Stimulated activated CD4-positive, alpha-beta T cell treated with anti-CD3 and anti-CD28 coated beads, Interleukin-1b, Interleukin-23, amount 100 ng/mL, for 1 hour (primary cell): ENCODE measurements around the gene ERICH3.
"Not testable (repeated sequence)": the region's sequence is repeated elsewhere in the genome, so short reads cannot be mapped to it uniquely, and the experiment has no call there.

Experiments
- DNase-seq, 2 donors: peaks; one replicate each; pipeline ENCODE4 v3.0.0-alpha.2; 2020; ENCODE audit warnings: low read depth in 2 of 2

Gene ERICH3

DNA sequence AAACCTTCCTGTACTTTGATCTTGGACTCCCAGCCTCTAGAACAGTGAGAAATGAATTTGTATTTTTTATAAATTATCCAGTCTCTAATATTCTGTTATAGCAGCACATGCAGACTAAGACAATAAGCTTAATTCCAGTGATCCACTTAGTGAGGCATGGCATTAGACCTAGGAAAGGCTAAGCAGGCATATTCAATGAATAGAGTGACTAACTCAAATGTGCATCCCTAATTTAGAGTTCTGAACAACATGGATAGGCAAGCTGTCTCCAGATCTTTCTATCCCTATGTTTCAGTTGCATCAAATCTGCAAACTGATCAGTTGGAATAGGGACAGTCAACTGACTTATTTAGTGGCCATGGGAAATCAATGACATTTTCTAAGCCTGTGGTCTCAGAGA lies 4.3 kb upstream of the ERICH3 start:
- no peak for DNase-seq

DNA sequence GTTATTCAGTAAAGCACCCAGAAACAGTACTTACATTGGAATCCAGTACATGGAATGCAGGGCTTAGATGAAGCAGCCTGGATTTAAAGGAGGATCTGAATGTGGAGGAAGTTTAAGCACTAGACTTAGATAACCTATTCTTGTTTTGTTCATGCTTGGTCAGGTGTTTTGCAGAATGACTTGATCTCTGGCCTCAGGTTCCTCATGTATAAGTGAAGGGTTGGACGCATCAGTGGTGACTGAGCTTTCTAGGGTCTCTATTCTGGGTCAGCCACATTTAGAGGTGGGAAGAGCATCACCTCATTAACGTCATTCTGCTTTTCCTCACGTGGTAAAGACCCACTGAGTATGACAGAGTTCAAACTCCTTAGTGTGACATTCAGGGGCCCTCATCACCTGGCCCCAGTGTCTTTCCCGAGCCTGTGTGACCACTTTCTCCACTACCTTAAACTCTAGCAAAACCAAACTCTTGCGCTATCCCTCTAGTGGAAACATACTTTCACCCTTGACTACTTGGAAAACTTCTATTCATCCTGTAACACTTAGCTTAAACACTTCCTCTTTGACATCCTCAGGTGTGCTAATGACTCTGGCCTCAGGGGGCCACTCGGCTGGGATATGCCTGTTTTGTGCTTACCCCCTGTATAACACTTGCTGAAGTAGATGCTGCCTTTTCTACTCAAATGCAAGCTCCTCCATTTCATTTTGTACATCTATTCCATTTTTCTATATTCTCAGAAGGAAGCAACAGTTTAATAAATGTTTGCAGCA lies 871 bp upstream of the ERICH3 start:
- DNase-seq: no peak

DNA sequence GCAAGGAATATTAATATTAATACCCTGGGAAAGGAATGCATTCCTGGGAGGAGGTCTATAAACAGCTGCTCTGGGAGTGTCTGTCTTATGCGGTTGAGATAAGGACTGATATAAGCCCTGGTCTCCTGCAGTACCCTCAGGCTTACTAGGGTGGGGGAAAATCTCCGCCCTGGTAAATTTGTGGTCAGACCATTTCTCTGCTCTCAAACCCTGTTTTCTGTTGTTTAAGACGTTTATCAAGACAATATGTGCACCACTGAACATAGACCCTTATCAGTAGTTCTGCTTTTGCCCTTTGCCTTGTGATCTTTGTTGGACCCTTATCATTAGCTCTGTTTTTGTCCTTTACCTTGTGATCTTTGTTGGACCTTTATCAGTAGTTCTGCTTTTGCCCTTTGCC lies 2.7 kb downstream of the ERICH3 start:
- not testable (repeated sequence) for DNase-seq

GRCh38 chr1:74654708-74655107 lies 18.9 kb downstream of the ERICH3 start:
- no peak for DNase-seq

GRCh38 chr1:74652711-74653139 lies 20.9 kb downstream of the ERICH3 start:
- DNase-seq: no peak

- DNase-seq: no peak
These were observed 23.0 kb downstream of the ERICH3 start for GRCh38 chr1:74650561-74650960.

DNA sequence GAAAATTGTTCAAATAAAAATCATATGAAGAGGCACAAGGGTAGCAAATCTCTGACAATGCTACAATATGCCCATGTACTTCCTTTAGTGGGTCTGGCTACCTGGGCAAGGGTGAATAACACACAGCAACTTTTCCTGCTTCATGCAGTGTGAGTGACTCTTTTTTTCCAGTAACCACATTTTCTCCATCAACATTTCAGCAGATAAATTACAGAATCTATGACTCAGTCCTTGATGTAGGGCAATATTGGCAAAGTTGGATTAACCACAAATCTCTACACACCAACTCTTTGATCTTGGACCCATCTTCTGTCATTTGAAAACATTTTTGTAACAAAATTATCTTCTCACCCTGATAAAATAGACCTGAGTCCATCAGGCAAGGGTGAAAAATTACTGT lies 31.7 kb downstream of the ERICH3 start:
- no peak for DNase-seq

GRCh38 chr1:74641161-74641560 lies 32.4 kb downstream of the ERICH3 start:
- DNase-seq: no peak

- DNase-seq: no peak
These were observed 36.3 kb downstream of the ERICH3 start for GRCh38 chr1:74637296-74637695.

- no peak for DNase-seq
These were observed 44.3 kb downstream of the ERICH3 start for GRCh38 chr1:74629283-74629682.

DNA sequence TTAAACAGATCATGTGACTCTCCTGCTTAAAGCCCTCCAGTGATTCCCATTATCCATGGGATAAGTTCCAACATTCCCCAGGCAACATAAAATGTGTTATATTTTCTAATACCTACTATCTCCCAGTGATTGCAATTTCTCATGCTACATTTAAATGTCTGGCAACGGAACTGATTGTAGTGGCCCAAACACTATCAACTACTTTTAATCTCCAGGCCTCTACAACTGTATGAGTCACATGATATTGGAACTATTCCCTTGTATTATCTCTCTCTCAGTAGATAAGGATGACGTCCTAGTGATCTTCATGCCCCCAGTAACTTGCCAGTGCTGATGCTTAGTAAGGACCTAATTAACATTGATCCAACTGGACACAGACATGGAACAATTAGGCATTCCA lies 49.9 kb downstream of the ERICH3 start:
- no peak for DNase-seq

DNA sequence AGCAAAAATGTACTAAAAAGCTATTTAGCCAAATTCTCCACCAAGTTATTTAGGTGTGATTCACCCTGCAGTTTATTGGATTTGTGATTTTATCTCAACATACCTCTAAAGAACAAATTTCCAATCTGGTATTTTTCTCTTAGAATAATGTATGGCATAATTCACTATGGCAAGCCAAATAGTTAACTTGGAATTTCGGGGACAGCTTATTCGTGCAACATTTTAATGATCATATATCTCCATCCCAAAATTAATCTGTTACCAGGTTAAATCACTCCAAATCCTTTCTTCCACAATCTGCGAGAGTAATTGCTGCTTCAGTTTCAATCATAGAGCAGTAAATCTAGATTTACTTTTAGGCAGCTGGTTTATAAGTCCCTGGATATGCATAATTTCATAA lies 53.4 kb downstream of the ERICH3 start:
- DNase-seq: no peak

DNA sequence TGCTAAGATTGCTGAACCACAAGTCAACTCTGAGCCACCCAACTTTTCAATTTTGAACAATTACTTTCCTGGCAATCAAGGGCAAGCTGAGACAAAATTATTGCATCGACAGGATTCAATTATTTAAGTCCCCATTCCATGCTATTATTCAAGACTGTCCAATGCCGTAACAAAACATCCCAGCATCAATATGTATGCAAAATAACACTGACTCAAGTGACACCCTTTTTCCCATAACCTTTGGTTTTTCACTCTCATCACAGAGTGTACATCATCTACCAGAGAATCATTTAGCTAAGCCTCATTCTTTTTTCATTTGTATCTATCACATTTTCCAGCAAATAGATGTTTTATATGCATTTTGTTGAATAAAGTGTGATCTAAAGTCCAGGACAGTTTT lies 54.6 kb downstream of the ERICH3 start:
- no peak for DNase-seq

GRCh38 chr1:74613894-74614293 lies 59.7 kb downstream of the ERICH3 start:
- no peak for DNase-seq

GRCh38 chr1:74611887-74612286 lies 61.7 kb downstream of the ERICH3 start:
- no peak for DNase-seq

DNA sequence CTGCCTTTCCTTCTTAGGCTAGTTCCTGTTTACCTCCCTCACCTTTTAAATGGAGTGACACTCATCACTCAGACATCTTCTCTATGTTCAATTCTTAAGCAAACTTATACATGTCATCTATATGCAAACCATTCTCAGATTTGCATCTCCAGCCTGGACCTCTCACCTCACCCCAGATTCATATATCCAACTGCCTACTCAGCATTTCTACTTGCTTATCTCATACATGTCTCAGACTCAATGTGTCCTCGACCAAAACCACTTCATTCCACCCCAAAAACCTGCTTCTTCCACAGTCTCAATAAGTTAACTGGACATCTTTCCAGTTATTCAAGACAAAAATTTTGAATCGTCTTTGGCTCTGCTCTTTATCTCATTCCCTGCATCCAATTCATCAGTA lies 62.6 kb downstream of the ERICH3 start:
- no peak for DNase-seq

DNA sequence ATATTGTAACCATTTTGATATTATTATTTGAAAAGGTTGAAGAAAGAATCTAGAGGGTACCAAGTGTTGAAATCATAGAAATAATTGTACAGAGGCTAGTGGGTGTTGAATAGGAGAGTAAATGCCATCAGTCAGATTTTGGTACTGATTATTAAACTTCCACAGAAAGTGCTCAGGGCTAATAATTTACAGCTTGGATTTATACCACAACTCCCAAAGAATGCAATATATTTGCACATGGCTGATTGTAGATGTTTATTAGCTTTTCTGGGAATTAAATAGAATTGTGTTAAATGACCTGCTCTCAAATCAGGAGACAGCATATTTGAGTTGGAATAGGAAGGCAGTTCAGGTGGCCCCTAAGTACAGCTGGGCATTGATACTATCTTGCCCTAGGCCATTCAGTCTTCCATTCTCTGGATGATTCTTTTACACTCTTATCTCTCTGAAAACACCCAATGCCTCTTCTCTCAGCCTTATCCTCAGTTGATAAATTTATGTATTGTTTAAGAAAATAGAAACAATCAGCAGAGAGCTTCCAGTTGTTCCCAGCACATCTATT lies 63.7 kb downstream of the ERICH3 start:
- no peak for DNase-seq

DNA sequence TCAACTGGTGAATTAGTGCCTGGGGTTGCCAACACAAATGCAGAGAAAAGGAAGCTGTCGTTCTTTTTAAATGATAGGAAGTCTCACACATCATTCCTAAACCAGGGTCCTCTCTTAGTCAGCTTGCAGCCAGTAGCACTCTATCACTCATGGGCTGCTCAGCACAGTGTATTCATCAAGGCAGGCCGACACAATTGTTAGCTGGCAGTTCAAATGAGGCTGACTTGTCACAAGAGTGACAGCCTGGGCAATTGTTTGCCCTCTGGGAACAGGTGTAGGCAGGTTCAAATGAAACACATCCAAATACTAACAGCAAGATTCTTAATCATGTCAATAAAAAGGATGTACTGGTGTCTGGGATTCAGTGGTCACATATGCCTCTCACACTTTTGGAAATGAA lies 76.9 kb downstream of the ERICH3 start:
- no peak for DNase-seq

- DNase-seq: no peak
These were observed 79.4 kb downstream of the ERICH3 start for GRCh38 chr1:74593887-74594866.

- DNase-seq: no peak
These were observed 80.8 kb downstream of the ERICH3 start for GRCh38 chr1:74592580-74593355.

GRCh38 chr1:74591949-74592348 lies 81.6 kb downstream of the ERICH3 start:
- DNase-seq: no peak

- no peak for DNase-seq
These were observed 83.3 kb downstream of the ERICH3 start for GRCh38 chr1:74590288-74590687.
